Measurements from ENCODE around the gene LRRC2.
"Not testable (repeated sequence)": the region's sequence is repeated elsewhere in the genome, so short reads cannot be mapped to it uniquely, and the experiment has no call there.

The LRRC2 gene

GRCh38 chr3:46579756-46580286 is 13.7 kb upstream of the LRRC2 start:
- Histone ChIP-seq H3K36me3 (ENCODE audit: control insufficient read depth, insufficient read depth, low read length) (peaks cover 59% of the 10 kb centered on the region), H3K4me3 (ENCODE audit: low read depth, low read length) (peak overlapping the region; percentile 77), H3K4me1 (ENCODE audit: control insufficient read depth, insufficient read depth, low read length) (peaks cover 38% of the 10 kb centered on the region), H3K27me3 (ENCODE audit: control insufficient read depth, insufficient read depth, low read length) (no peaks in the 10 kb centered on the region), H3K9ac (ENCODE audit: low read length) (peak overlapping the region; percentile 98), H3K27ac (ENCODE audit: low read depth, low read length) (peak overlapping the region; percentile 93), H3K9me3 (ENCODE audit: control insufficient read depth, insufficient read depth, low read depth, low read length) (no peaks in the 10 kb centered on the region)

GRCh38 chr3:46578973-46579755 is 13.1 kb upstream of the LRRC2 start:
- no peaks in the 10 kb centered on the region for H3K9me3 ChIP-seq (ENCODE audit: control insufficient read depth, insufficient read depth, low read depth, low read length)
- H3K4me1 ChIP-seq (ENCODE audit: control insufficient read depth, insufficient read depth, low read length): peaks cover 43% of the 10 kb centered on the region
- H3K36me3 ChIP-seq (ENCODE audit: control insufficient read depth, insufficient read depth, low read length): peaks cover 53% of the 10 kb centered on the region
- no peaks in the 10 kb centered on the region for H3K27me3 ChIP-seq (ENCODE audit: control insufficient read depth, insufficient read depth, low read length)
- peak overlapping the region; percentile 98 for H3K9ac ChIP-seq (ENCODE audit: low read length)
- peak overlapping the region; percentile 77 for H3K4me3 ChIP-seq (ENCODE audit: low read depth, low read length)
- H3K27ac ChIP-seq (ENCODE audit: low read depth, low read length): peak overlapping the region; percentile 93

DNA sequence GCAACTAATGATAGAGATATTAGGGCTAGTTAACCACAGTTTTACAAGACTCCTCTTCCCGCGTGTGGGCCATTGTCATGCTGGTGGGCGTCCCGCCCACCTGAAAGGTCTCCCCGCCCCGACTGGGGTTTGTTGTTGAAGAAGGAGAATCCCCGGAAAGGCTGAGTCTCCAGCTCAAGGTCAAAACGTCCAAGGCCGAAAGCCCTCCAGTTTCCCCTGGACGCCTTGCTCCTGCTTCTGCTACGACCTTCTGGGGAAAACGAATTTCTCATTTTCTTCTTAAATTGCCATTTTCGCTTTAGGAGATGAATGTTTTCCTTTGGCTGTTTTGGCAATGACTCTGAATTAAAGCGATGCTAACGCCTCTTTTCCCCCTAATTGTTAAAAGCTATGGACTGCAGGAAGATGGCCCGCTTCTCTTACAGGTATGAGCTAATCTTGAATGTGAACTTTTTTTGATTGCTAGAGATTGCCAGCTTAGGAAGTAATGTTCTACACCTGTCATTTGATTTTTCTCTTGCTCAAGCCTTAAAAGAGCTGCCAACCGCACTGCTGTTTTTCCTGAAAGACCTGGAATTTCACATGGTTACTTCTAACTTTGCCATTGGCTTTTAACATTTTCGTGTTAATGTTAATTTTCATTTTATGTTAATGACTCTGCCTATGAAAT is 11.6 kb upstream of the LRRC2 start:
- peak overlapping the region; percentile 98 for H3K9ac ChIP-seq (ENCODE audit: low read length)

DNA sequence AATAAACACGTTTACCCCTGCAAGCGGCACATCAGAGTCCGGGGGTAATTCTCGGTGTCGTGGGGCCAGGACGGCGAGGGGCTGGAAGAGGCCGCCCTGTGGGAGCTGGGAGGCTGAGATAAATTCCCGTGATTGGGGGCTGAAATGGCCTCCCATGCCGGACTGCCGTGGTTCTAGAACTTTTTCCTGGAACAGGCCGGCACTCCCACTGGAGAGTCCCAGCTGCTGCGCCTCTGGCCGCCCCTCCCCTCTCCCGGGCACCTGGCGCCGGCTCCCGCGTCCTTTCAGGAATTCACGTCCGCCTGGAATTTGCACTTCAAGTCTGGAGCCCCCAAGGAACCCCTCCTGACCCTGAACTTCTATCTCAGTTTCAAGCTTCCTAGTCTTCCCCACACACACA is 10.8 kb upstream of the LRRC2 start:
- no peaks in the 10 kb centered on the region for H3K27me3 ChIP-seq (ENCODE audit: control insufficient read depth, insufficient read depth, low read length)
- H3K36me3 ChIP-seq (ENCODE audit: control insufficient read depth, insufficient read depth, low read length): peaks cover 32% of the 10 kb centered on the region
- H3K9ac ChIP-seq (ENCODE audit: low read length): peak overlapping the region; percentile 98
- H3K9me3 ChIP-seq (ENCODE audit: control insufficient read depth, insufficient read depth, low read depth, low read length): no peaks in the 10 kb centered on the region
- H3K4me1 ChIP-seq (ENCODE audit: control insufficient read depth, insufficient read depth, low read length): peaks cover 57% of the 10 kb centered on the region
- H3K27ac ChIP-seq (ENCODE audit: low read depth, low read length): peak overlapping the region; percentile 97
- H3K4me3 ChIP-seq (ENCODE audit: low read depth, low read length): peak overlapping the region; percentile 77

More for the DNA sequence above, 11.6 kb upstream of the LRRC2 start:
- Histone ChIP-seq H3K4me3 (ENCODE audit: low read depth, low read length) (peak overlapping the region; percentile 77), H3K27ac (ENCODE audit: low read depth, low read length) (peak overlapping the region; percentile 97), H3K36me3 (ENCODE audit: control insufficient read depth, insufficient read depth, low read length) (peaks cover 39% of the 10 kb centered on the region), H3K4me1 (ENCODE audit: control insufficient read depth, insufficient read depth, low read length) (peaks cover 55% of the 10 kb centered on the region)
- not testable (repeated sequence) for H3K27me3 ChIP-seq (ENCODE audit: control insufficient read depth, insufficient read depth, low read length); H3K9me3 ChIP-seq (ENCODE audit: control insufficient read depth, insufficient read depth, low read depth, low read length)

DNA sequence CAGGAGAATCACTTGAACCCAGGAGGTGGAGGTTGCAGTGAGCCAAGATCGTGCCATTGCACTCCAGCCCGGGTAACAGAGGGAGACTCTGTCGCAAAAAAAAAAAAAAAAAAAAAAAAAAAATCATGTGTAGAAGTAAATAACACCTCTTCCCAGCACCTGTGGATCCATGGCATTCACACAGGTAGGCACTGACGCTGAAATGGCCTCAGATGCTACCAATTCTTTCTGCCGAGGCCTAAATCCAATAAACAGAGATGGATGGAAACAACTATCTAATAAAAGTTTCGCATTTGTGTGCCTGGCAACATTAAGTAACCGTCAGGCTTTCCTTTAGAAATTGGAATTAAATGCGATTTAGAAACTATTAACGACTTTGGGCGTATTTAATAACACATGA is 10.3 kb upstream of the LRRC2 start:
- Histone ChIP-seq H3K4me1 (ENCODE audit: control insufficient read depth, insufficient read depth, low read length) (peaks cover 62% of the 10 kb centered on the region), H3K9ac (ENCODE audit: low read length) (peak overlapping the region; percentile 98), H3K9me3 (ENCODE audit: control insufficient read depth, insufficient read depth, low read depth, low read length) (no peaks in the 10 kb centered on the region), H3K4me3 (ENCODE audit: low read depth, low read length) (peak overlapping the region; percentile 77), H3K27me3 (ENCODE audit: control insufficient read depth, insufficient read depth, low read length) (no peaks in the 10 kb centered on the region), H3K36me3 (ENCODE audit: control insufficient read depth, insufficient read depth, low read length) (peaks cover 27% of the 10 kb centered on the region), H3K27ac (ENCODE audit: low read depth, low read length) (peak overlapping the region; percentile 97)

DNA sequence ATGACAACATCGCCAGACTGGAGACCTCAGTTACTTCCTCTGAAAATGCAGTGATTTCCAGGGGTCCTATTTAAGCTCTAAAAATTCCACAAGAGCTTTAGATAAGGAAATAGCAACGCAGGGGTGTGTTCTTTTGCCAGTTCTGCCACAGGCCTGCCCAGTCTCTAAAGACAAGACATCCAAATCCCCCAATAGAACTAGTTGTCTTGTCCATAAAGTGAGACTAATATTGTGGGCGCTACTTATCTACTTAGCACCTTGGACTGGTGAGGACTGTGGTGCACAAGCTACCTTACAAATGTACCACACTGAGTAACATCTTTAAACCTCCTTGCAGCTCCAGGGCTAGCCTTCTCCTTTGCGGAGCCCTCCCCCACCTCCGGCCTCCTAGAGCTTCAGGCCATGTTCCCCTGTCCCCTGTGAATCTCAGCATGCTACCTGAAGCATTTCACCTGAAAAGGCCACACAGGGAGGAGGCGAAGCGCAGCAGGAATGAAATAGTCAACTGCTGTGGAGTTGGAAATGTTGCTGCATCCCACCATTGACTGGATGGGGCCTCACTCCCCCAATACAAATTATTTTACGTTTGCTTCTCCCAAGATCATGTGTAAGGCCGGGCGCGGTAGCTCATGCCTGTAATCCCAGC is 9.6 kb upstream of the LRRC2 start:
- H3K4me1 ChIP-seq (ENCODE audit: control insufficient read depth, insufficient read depth, low read length): peaks cover 59% of the 10 kb centered on the region
- peaks cover 20% of the 10 kb centered on the region for H3K36me3 ChIP-seq (ENCODE audit: control insufficient read depth, insufficient read depth, low read length)
- H3K4me3 ChIP-seq (ENCODE audit: low read depth, low read length): peak overlapping the region; percentile 77
- peak overlapping the region; percentile 98 for H3K9ac ChIP-seq (ENCODE audit: low read length)
- H3K27ac ChIP-seq (ENCODE audit: low read depth, low read length): peak overlapping the region; percentile 97
- H3K9me3 ChIP-seq (ENCODE audit: control insufficient read depth, insufficient read depth, low read depth, low read length): no peaks in the 10 kb centered on the region
- no peaks in the 10 kb centered on the region for H3K27me3 ChIP-seq (ENCODE audit: control insufficient read depth, insufficient read depth, low read length)

DNA sequence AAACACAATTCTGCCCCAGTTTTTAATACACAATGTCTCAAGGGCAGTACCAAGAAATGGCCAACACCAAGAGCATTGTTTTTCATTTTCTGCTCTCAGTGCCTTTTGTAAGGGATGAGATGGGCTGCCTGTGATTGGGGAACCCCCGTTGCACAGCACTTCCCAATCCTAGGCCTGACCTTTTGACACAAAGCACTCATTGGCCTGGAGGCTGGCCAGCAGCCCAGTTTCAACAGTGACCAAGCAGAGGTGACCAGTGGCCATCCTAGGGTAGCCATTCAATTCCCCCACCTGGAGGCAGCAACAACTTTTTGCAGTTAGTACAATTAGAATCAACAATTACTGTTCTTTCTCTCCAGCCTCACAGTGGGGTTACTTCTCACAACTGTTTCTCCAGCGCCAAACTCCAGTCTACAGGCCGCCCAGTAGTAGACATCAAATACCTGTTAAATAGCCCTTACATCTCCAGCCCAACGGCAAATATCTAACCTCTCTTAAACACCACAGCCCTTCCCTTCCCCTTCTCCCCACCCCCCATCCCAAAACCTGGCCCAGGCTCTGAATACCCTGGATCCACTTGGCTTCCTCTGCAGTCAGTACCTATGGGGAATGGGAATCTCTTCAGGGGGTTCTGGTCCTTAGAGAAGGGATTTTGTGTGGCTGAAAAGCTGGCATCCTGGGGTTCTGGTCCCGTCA is 8.9 kb upstream of the LRRC2 start:
- peaks cover 53% of the 10 kb centered on the region for H3K4me1 ChIP-seq (ENCODE audit: control insufficient read depth, insufficient read depth, low read length)
- no peaks in the 10 kb centered on the region for H3K27me3 ChIP-seq (ENCODE audit: control insufficient read depth, insufficient read depth, low read length)
- peak overlapping the region; percentile 77 for H3K4me3 ChIP-seq (ENCODE audit: low read depth, low read length)
- H3K9me3 ChIP-seq (ENCODE audit: control insufficient read depth, insufficient read depth, low read depth, low read length): no peaks in the 10 kb centered on the region; the same call in 1 of the 2 replicates
- peak overlapping the region; percentile 97 for H3K27ac ChIP-seq (ENCODE audit: low read depth, low read length)
- peaks cover 14% of the 10 kb centered on the region for H3K36me3 ChIP-seq (ENCODE audit: control insufficient read depth, insufficient read depth, low read length)
- H3K9ac ChIP-seq (ENCODE audit: low read length): peak overlapping the region; percentile 98

GRCh38 chr3:46574243-46574646 is 8.1 kb upstream of the LRRC2 start:
- Histone ChIP-seq H3K36me3 (ENCODE audit: control insufficient read depth, insufficient read depth, low read length) (peaks cover 6% of the 10 kb centered on the region), H3K27ac (ENCODE audit: low read depth, low read length) (peak overlapping the region; percentile 97), H3K27me3 (ENCODE audit: control insufficient read depth, insufficient read depth, low read length) (no peaks in the 10 kb centered on the region), H3K4me1 (ENCODE audit: control insufficient read depth, insufficient read depth, low read length) (peaks cover 46% of the 10 kb centered on the region), H3K9ac (ENCODE audit: low read length) (peak overlapping the region; percentile 98), H3K9me3 (ENCODE audit: control insufficient read depth, insufficient read depth, low read depth, low read length) (no peaks in the 10 kb centered on the region; the same call in 1 of the 2 replicates), H3K4me3 (ENCODE audit: low read depth, low read length) (peak overlapping the region; percentile 77)

DNA sequence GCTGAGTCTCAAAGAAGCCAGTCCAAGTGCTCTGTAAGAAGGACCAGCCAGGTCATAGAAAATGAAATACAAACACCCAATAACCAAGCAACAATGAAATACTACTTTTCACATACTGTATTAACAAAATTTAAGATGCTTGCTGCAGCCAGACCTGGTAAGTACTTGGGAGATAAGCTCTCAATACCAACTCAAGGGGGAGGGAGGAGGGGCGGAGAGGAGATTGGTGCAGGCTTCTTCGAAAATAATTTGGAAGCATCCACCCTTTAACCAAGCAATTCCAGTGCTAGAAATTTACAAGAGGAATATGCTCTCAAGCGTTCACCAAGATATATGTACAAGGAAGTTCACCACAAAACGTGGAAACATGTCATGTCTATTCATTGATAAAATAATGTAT is 7.6 kb upstream of the LRRC2 start:
- H3K9ac ChIP-seq (ENCODE audit: low read length): peak overlapping the region; percentile 98

DNA sequence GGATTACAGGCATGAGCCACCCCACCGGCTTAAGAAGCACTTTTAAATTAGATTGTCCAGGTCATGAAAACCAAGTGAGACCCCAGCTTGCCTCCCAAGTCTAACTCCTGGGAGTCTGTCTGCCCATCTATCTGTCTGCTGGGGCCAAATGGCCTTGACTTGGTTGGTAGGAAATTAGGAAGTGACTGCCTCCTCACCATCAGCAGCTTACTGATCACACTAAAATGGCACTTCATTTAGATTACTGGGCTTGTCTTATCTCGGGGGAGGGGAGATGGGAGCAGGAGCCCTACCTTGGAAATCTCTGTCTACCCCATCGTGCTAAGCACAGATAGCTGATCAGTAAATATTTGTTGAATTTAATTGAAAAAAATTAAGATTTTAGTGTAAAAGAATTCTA is 5.6 kb upstream of the LRRC2 start:
- Histone ChIP-seq H3K36me3 (ENCODE audit: control insufficient read depth, insufficient read depth, low read length) (no peaks in the 10 kb centered on the region), H3K9me3 (ENCODE audit: control insufficient read depth, insufficient read depth, low read depth, low read length) (no peaks in the 10 kb centered on the region; the same call in 1 of the 2 replicates), H3K4me1 (ENCODE audit: control insufficient read depth, insufficient read depth, low read length) (peaks cover 43% of the 10 kb centered on the region), H3K4me3 (ENCODE audit: low read depth, low read length) (no peak overlapping the region), H3K27ac (ENCODE audit: low read depth, low read length) (peak overlapping the region; percentile 37; the same call in 1 of the 2 replicates), H3K27me3 (ENCODE audit: control insufficient read depth, insufficient read depth, low read length) (no peaks in the 10 kb centered on the region), H3K9ac (ENCODE audit: low read length) (no peak overlapping the region)

More for the DNA sequence above, 7.6 kb upstream of the LRRC2 start:
- H3K27ac ChIP-seq (ENCODE audit: low read depth, low read length): peak overlapping the region; percentile 97
- no peaks in the 10 kb centered on the region; the same call in 1 of the 2 replicates for H3K9me3 ChIP-seq (ENCODE audit: control insufficient read depth, insufficient read depth, low read depth, low read length)
- H3K4me1 ChIP-seq (ENCODE audit: control insufficient read depth, insufficient read depth, low read length): peaks cover 44% of the 10 kb centered on the region
- H3K27me3 ChIP-seq (ENCODE audit: control insufficient read depth, insufficient read depth, low read length): no peaks in the 10 kb centered on the region
- H3K4me3 ChIP-seq (ENCODE audit: low read depth, low read length): peak overlapping the region; percentile 77
- H3K36me3 ChIP-seq (ENCODE audit: control insufficient read depth, insufficient read depth, low read length): peaks cover under 1% of the 10 kb centered on the region; the same call in 1 of the 2 replicates
